Transverse colon (tissue), 4 donors: ENCODE data around the gene TRAIP. TPM values are rescaled to one million over a fixed set of nuclear protein-coding genes. Genes with fewer than 3 reads are reported as not detected.

Source experiments
- DNase-seq: peaks from one replicate; pipeline ENCODE4 v3.0.0-alpha.2; 2019
- H3K27ac ChIP-seq, 4 donors: fragments of 200-600 bp; sonication (generic); 2 replicates each; pipeline ENCODE4 v1.5.1; 2016 to 2018; ENCODE audit warnings: inconsistent platforms in 4 of 4
- H3K27me3 ChIP-seq: fragments of 200-600 bp; sonication (generic); 2 replicates; pipeline ENCODE4 v1.5.1; 2017; ENCODE audit warnings: inconsistent platforms
- H3K36me3 ChIP-seq, 4 donors: fragments of 200-600 bp; sonication (generic); 2 replicates each; pipeline ENCODE4 v1.5.1; 2017 to 2019; ENCODE audit warnings: inconsistent platforms in 4 of 4
- H3K4me1 ChIP-seq, 4 donors: fragments of 200-600 bp; sonication (generic); 2 replicates each; pipeline ENCODE4 v1.5.1; 2017 to 2020; ENCODE audit warnings: inconsistent platforms in 4 of 4
- H3K4me3 ChIP-seq, 4 donors: fragments of 200-600 bp; sonication (generic); 1 replicate in 1 of 4; 2 replicates in 3 of 4; pipeline versions ENCODE4 v1.5.1 to v1.6.1; 2017 to 2019; ENCODE audit warnings: inconsistent platforms in 4 of 4
- H3K9me3 ChIP-seq, 2 donors: fragments of 200-600 bp; sonication (generic); 2 replicates each; pipeline ENCODE4 v1.5.1; 2017 to 2019; ENCODE audit warnings: inconsistent platforms in 2 of 2
- EP300 ChIP-seq: sonication (generic); formaldehyde crosslinking; IDR thresholded peaks from one replicate; pipeline ENCODE4 v1.6.1; 2017; ENCODE audit warnings: antibody characterized with exemption, low read depth
- POLR2A ChIP-seq: fragments of 450-650 bp; IDR thresholded peaks from one replicate; pipeline ENCODE4 v1.6.1; 2016; ENCODE audit warnings: antibody characterized with exemption, mild to moderate bottlenecking, moderate library complexity
- POLR2AphosphoS5 ChIP-seq, 3 donors: sonication (generic); formaldehyde crosslinking; IDR thresholded peaks; one replicate each; pipeline ENCODE4 v1.6.1; 2016; ENCODE audit warnings: antibody characterized with exemption in 3 of 3
- WGBS, 2 donors: methylation state at CpG; one replicate each; pipeline ENCODE4 v1.1.5; 2018; ENCODE audit warnings: low coverage in 1 of 2; 5-methylcytosine and 5-hydroxymethylcytosine counted together
- in situ Hi-C, 4 donors: fragments of 200-750 bp; cut with MboI; loops; one replicate each; pipeline versions ENCODE4 v1.15.0 to v1.15.1; 2017; ENCODE audit warnings: low sequenced_read_pairs in 3 of 4, low pct_ligation_motif_present in 1 of 4, low pct_unique_long_range_greater_than_20kb in 1 of 4
- intact Hi-C: fragments of 100-400 bp; cut with DNase I; formaldehyde crosslinking; loops from one replicate; pipeline ENCODE4 v1.15.1; 2023; ENCODE audit warnings: low total_unique reads
- total RNA-seq, 4 donors: library from RNA; depleted of rRNA; stranded (reverse); fragments of >200 nt; gene quantifications; one replicate each; pipeline ENCODE4 v1.1.0, GENCODE V29; 2016
- TF ChIP-seq, protein P1 (sequence below), 5 experiments: fragments of 200-600 bp in 3 of 5; fragments of 450-650 bp in 2 of 5; sonication (generic) in 3 of 5; IDR thresholded peaks; 1 replicate in 2 of 5; 2 replicates in 3 of 5; pipeline ENCODE4 v1.5.1; 2016 to 2017; ENCODE audit warnings: antibody characterized with exemption in 5 of 5, inconsistent platforms in 3 of 5, mild to moderate bottlenecking in 2 of 5, moderate library complexity in 1 of 5

The TRAIP gene
- total RNA-seq, 4 donors from 2014 or later, result 1.2 to 1.7 (median 1.6) TPM

DNA sequence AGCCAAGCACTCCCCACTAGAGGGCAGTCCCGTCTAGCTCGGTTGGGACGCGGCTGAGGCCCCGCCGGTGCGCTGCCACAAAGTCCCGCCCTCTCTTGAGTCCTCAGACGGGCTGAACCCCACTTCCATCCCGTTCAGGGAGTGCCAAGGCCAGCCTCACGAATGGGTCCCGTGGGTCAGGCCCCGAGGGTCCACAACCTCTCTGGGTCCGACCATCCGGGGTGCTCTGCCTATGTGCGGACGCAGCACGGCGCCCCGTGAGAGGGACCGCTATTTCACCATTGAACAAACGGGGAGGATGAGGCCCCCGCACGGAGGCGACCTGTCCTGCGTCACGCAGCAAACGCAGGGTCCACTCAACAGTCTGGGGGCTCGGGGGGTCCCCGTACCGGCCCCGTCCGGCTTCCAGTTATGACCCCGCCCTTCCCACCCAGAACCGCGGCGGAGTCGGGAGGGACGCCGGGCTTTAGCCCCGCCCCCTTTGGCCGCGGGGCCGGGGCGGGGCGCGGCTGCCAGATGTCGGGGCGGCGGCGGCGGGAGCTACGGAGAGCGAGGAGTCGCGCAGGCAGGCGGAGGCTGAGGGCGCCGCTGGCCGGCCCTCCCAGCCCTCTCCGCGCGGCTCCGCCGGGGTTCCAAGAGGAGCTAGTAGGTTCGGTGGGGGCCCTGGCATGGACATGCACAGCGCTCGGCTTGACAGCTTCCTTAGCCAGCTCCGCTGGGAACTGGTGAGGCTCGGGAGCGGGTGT, 53.5 kb downstream of the TRAIP start, which contains the start of gene INKA1:
Gene INKA1, plus strand, starts transcription at position 543 of the 746 bp plus-strand sequence. Its CDS starts 132 bp downstream, at position 675.
- H3K4me1 ChIP-seq, result peaks cover 0 to 30% (median 24%) of the 10 kb centered on the region in 4 donors
- peak within 1 kb of the TSS; percentile 83 to 99 (median 94) for H3K27ac ChIP-seq
- 0% methylated on average over 30 of the region's 71 CpGs; no CpG with 5 or more reads in 1 of the 2 donors for WGBS, 2 donors
- in situ Hi-C loops (no loop called here), intact Hi-C loops (loop anchor here (1.0 kb wide), 1 partner anchor 36 kb away; no protein-coding TSS in a partner anchor)
- no peaks in the 10 kb centered on the region for H3K36me3 ChIP-seq
- H3K27me3 ChIP-seq, result no peaks in the 10 kb centered on the region
- H3K4me3 ChIP-seq, result peak within 1 kb of the TSS; percentile 75 to 96 (median 83)
- no peaks in the 10 kb centered on the region for H3K9me3 ChIP-seq
- DNase-seq, result peak; percentile 93
- TF ChIP-seq POLR2AphosphoS5 (IDR thresholded peaks at IDR 0.05) (peak; percentile 21 to 73 (median 51)), POLR2A (peak; percentile 41), EP300 (no peak)
- TF ChIP-seq, protein P1, sequence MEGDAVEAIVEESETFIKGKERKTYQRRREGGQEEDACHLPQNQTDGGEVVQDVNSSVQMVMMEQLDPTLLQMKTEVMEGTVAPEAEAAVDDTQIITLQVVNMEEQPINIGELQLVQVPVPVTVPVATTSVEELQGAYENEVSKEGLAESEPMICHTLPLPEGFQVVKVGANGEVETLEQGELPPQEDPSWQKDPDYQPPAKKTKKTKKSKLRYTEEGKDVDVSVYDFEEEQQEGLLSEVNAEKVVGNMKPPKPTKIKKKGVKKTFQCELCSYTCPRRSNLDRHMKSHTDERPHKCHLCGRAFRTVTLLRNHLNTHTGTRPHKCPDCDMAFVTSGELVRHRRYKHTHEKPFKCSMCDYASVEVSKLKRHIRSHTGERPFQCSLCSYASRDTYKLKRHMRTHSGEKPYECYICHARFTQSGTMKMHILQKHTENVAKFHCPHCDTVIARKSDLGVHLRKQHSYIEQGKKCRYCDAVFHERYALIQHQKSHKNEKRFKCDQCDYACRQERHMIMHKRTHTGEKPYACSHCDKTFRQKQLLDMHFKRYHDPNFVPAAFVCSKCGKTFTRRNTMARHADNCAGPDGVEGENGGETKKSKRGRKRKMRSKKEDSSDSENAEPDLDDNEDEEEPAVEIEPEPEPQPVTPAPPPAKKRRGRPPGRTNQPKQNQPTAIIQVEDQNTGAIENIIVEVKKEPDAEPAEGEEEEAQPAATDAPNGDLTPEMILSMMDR (IDR thresholded peaks at IDR 0.05), result peak; percentile 78 to 95 (median 89)

DNA sequence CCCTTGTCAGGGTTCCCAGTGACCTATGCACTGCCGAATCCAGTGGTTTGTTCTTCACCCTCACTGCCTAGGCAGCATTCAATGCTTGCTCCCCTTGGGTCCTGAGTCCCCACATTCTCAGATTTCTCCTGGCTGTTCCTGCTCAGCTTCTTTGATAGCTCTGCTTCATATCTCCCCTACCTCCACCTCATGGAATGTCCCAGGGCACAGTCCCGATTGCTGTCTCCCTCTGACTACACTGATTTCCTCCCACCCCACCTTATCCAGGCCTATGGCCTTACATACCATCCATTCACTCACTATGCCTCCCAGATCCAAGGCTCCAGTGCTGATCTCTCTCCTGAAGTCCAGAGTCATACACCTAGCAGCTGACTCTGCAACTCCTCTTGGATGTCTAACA, 55.2 kb downstream of the TRAIP start:
- no peak for DNase-seq
- Histone ChIP-seq H3K4me1 (peaks cover 0 to 28% (median 21%) of the 10 kb centered on the region in 4 donors), H3K4me3 (no peak overlapping the region), H3K27ac (no peak overlapping the region), H3K27me3 (no peaks in the 10 kb centered on the region), H3K9me3 (no peaks in the 10 kb centered on the region), H3K36me3 (no peaks in the 10 kb centered on the region)
- intact Hi-C loops, result no loop called here
- in situ Hi-C loops, result no loop called here
- TF ChIP-seq, protein P1 (IDR thresholded peaks at IDR 0.05), result no peak
- TF ChIP-seq POLR2AphosphoS5 (IDR thresholded peaks at IDR 0.05) (no peak), POLR2A (no peak), EP300 (no peak)
- WGBS, 2 donors, result 93 to 100% methylated on average over 1 to 2 of the region's 2 CpGs

DNA sequence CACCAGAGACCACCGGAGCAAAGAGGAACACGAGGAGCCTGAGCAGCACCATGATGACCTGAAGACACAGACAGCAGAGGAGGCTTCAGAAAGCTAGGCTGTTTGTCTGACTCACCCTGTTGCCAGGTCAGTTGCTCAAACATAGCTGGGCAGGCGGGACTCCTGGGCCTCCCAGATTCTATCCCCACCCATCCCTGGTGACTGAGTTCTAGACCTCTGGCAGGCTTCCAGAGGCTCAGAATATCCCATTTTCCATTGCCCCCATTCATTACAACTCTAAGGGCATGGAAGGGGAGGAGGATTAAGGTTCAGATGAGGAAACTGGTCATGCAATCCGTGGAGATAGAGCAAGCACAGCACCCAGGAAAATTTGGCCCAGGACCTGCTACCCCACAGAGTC, 56.6 kb downstream of the TRAIP start, which contains the start of gene CDHR4:
Gene CDHR4, minus strand, starts transcription at position 113 of the 400 bp plus-strand sequence. Its CDS starts 61 bp downstream, at position 52.
- in situ Hi-C loops (no loop called here), intact Hi-C loops (no loop called here)
- Histone ChIP-seq H3K4me3 (no peak within 1 kb of the TSS), H3K27ac (no peak within 1 kb of the TSS), H3K9me3 (no peaks in the 10 kb centered on the region), H3K4me1 (peaks cover 0 to 15% (median 14%) of the 10 kb centered on the region in 4 donors), H3K36me3 (no peaks in the 10 kb centered on the region), H3K27me3 (no peaks in the 10 kb centered on the region)
- 70% methylated on average over 4 of the region's 4 CpGs; no CpG with 5 or more reads in 1 of the 2 donors for WGBS, 2 donors
- TF ChIP-seq POLR2AphosphoS5 (IDR thresholded peaks at IDR 0.05), result no peak
- TF ChIP-seq EP300, result no peak
- TF ChIP-seq, protein P1 (IDR thresholded peaks at IDR 0.05), result no peak
- TF ChIP-seq POLR2A, result no peak
- no peak for DNase-seq

DNA sequence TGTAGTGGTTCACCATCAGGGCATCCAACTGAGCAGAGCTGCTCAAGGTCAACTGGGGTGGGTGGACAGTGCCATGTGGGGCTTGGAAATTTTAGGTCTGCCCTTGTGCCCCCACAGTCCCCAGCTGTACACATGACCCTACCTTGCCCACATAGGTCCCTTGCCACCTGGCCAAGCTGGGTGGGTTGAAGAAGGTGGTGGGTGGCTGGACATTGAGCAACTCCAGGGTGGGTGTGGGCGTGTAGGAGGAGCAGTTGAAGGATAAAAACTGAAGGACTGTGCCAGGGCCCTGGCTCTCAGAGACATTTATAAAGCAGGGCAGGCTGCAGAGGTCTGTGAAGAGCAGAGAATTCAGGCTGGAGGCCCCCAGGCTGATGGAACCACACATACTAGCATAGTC, 57.3 kb downstream of the TRAIP start:
- Histone ChIP-seq H3K27me3 (no peaks in the 10 kb centered on the region), H3K4me1 (peaks cover 0 to 10% (median 8%) of the 10 kb centered on the region in 4 donors), H3K27ac (no peak overlapping the region), H3K36me3 (no peaks in the 10 kb centered on the region), H3K4me3 (no peak overlapping the region), H3K9me3 (no peaks in the 10 kb centered on the region)
- in situ Hi-C loops (no loop called here), intact Hi-C loops (no loop called here)
- DNase-seq, result no peak
- WGBS, 2 donors, result 59% methylated on average over 1 of the region's 1 CpG; no CpG with 5 or more reads in 1 of the 2 donors
- TF ChIP-seq, protein P1 (IDR thresholded peaks at IDR 0.05), result no peak
- TF ChIP-seq POLR2AphosphoS5 (IDR thresholded peaks at IDR 0.05) (no peak), EP300 (no peak), POLR2A (no peak)
